Lower leg skin (tissue), 4 donors: ENCODE data around the gene ISM1. TPM values are rescaled to one million over a fixed set of nuclear protein-coding genes. Genes with fewer than 3 reads are reported as not detected.

Source experiments
- DNase-seq, 2 donors: peaks; one replicate each; pipeline ENCODE4 v3.0.0-alpha.2; 2019; ENCODE audit warnings: low spot score in 2 of 2
- H3K4me3 ChIP-seq: fragments of 200-600 bp; sonication (generic); 2 replicates; pipeline ENCODE4 v1.5.1; 2017; ENCODE audit warnings: mild to moderate bottlenecking, low read depth; ENCODE audit not compliant: poor library complexity, severe bottlenecking
- POLR2A ChIP-seq, 2 donors: fragments of 450-650 bp; IDR thresholded peaks; one replicate each; pipeline ENCODE4 v1.6.1; 2016 to 2017; ENCODE audit warnings: antibody characterized with exemption in 2 of 2, mild to moderate bottlenecking in 1 of 2, moderate library complexity in 1 of 2
- WGBS, 2 donors: methylation state at CpG; one replicate each; pipeline ENCODE4 v1.1.5; 2018; 5-methylcytosine and 5-hydroxymethylcytosine counted together
- intact Hi-C: fragments of 100-400 bp; cut with DNase I; formaldehyde crosslinking; loops from one replicate; pipeline ENCODE4 v1.15.0; 2023; ENCODE audit warnings: low total_unique reads
- total RNA-seq, 4 donors: library from RNA; depleted of rRNA; stranded (reverse); fragments of >200 nt; gene quantifications; one replicate each; pipeline ENCODE4 v1.1.0, GENCODE V29; 2016
- TF ChIP-seq, protein P1 (sequence below), 3 donors: fragments of 450-650 bp; IDR thresholded peaks; one replicate each; pipeline ENCODE4 v1.5.1; 2016; ENCODE audit warnings: antibody characterized with exemption in 3 of 3, mild to moderate bottlenecking in 3 of 3, moderate library complexity in 2 of 3

The ISM1 gene
- total RNA-seq, 4 donors from 2014 or later: 12.4 to 27.6 (median 24.1) TPM

DNA sequence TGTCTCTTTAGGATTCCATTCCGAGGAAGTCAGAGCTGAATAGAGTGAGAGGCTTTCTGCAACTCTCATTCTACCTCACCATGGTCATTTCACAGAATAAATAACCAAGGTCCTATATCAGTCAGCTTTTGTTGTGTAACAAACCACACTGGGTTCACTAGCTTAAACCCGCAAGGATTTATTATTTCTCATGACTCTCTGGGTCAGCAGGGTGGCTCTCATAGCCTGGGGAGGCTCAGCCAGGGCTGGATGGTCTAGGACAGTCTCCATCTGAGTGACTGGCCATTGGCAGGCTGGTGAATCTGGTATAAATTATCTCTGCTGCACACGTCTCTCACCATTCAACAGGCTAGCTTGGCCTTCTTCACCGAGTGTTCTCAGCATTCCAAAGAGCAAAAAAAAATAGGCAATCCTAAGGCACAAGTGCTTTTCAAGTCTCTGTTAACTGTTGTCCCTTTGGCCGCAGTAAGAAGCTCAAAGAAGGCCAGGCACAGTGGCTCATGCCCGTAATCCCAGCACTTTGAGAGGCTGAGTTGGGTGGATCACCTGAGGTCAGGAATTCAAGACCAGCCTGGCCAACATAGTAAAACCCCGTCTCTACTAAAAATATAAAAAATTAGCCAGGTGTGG lies 39.7 kb downstream of the ISM1 start:
- no peak overlapping the region for H3K4me3 ChIP-seq
- intact Hi-C loops: no loop called here
- TF ChIP-seq, protein P1, sequence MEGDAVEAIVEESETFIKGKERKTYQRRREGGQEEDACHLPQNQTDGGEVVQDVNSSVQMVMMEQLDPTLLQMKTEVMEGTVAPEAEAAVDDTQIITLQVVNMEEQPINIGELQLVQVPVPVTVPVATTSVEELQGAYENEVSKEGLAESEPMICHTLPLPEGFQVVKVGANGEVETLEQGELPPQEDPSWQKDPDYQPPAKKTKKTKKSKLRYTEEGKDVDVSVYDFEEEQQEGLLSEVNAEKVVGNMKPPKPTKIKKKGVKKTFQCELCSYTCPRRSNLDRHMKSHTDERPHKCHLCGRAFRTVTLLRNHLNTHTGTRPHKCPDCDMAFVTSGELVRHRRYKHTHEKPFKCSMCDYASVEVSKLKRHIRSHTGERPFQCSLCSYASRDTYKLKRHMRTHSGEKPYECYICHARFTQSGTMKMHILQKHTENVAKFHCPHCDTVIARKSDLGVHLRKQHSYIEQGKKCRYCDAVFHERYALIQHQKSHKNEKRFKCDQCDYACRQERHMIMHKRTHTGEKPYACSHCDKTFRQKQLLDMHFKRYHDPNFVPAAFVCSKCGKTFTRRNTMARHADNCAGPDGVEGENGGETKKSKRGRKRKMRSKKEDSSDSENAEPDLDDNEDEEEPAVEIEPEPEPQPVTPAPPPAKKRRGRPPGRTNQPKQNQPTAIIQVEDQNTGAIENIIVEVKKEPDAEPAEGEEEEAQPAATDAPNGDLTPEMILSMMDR (IDR thresholded peaks at IDR 0.05): no peak
- no peak for TF ChIP-seq POLR2A (IDR thresholded peaks at IDR 0.05)
- WGBS, 2 donors: 73 to 80% methylated on average over 7 of the region's 7 CpGs
- DNase-seq: peak in 1 of 2 donors; percentile 49

DNA sequence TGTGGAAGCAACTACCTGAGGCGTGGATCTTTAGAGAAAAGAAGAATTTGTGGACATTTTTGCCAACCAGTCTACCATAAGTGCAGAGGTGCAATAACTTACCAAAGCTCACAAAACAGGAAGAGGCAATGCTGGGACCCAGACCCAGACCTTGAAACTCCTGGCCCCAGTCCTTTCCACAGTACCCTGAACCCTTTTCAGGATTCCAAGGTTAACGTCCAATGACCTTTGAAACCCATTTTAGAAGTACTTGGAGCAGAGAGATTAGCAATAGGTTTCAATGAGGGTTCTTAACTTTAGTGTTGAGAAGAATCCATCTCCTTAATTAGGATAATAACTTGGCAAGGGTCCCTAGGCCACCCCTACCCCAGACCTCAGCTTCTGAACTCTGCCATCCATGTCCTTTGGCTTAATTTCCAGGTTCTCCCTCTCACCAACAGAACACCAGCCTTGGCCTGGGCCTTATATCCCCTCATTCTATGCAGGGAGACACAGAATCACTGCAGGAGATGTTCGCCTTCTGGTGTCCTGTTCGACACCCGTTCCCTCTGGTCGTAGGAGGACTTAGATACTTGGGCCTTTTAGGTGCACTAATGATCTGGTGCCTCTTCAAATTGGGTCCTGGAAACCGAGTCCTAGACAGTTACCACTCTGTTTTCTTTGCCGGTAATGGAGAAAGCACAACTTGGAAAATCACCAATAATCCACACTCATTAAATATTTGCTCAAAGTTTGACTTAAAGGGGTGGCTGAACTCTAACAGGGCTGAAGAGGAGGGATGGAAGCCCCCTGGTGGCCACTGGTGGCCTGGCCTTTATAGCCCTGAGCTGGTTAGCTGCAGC lies 40.6 kb downstream of the ISM1 start:
- 84 to 92% methylated on average over 8 of the region's 8 CpGs for WGBS, 2 donors
- DNase-seq: peak in 1 of 2 donors; percentile 83
- no peak overlapping the region for H3K4me3 ChIP-seq
- intact Hi-C loops: no loop called here
- TF ChIP-seq POLR2A (IDR thresholded peaks at IDR 0.05): no peak
- TF ChIP-seq, protein P1 (IDR thresholded peaks at IDR 0.05): no peak

DNA sequence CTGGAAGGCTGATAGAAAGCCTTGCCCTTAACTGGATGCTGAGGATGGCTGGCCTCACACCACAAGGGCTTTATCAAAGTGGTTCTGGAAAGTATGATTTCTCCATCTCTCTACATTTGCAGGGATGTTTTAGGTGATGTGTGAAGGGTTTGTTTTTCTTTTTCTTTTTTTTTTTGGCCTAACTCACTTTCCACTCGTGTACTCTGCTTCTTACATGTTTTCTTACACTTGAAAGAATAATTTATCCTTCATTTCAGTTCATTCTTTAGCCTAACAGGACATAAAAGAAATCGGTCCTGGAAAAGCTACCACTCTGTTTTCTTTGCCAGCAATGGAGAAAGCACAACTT lies 41.2 kb downstream of the ISM1 start:
- no peak for DNase-seq
- WGBS, 2 donors: 66 to 72% methylated on average over 2 of the region's 2 CpGs
- H3K4me3 ChIP-seq: no peak overlapping the region
- intact Hi-C loops: no loop called here
- TF ChIP-seq POLR2A (IDR thresholded peaks at IDR 0.05): no peak
- TF ChIP-seq, protein P1 (IDR thresholded peaks at IDR 0.05): no peak

DNA sequence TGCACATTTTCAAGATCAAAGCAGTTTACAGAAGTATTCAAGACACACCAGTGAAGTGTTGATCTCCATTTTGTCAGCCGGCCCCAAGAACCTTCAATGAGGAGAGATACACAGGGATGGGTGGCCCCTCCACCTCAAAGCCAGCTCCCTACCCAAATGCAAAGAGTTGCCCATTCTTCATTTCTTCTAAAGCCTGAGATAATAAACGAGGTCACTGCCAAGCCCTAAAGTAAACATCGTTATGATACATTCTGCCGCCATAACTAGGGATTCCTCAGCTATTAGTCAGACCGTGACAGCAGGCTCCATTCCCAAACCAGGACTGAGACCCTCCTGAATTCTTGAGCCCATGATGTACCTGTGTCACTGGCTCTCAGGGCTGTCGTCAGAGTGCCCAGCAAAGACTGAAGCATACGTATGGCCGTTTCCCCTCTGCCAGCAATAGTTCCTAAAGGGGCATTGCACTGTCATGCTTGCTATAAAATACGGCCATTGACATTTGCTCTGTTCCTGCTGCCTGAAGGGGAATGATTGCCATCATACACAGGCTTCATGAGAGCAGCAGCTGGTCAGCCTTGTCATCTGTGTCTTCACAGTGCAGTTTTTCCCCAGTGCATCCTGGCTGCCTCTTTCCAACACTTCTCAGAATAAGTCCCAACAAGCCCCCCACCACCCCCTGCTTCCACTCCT lies 41.7 kb downstream of the ISM1 start:
- DNase-seq: peak in 1 of 2 donors; percentile 63
- TF ChIP-seq, protein P1 (IDR thresholded peaks at IDR 0.05): no peak
- intact Hi-C loops: no loop called here
- no peak overlapping the region for H3K4me3 ChIP-seq
- WGBS, 2 donors: 77 to 83% methylated on average over 9 of the region's 9 CpGs

DNA sequence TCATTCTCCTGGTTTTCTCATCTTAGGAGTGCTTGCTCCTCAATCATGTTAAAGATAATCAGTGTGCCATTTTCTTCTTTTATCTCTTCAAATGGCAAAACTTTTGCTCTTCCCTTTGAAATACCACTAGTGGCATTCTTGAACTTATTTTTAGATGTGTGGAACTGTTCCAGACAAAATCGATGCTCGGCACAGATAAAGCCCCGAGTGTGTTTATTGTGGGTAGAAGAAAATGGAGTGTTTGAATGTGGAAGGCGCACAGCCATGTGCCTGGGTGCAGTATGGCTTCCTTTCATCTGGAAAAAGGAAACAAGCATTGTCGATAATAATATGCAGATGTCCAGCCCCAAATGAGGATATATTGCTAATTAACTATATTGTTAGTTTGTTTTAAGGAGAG lies 42.4 kb downstream of the ISM1 start:
- 47 to 65% methylated on average over 5 of the region's 5 CpGs for WGBS, 2 donors
- intact Hi-C loops: no loop called here
- TF ChIP-seq, protein P1 (IDR thresholded peaks at IDR 0.05): no peak
- TF ChIP-seq POLR2A (IDR thresholded peaks at IDR 0.05): no peak

More for the DNA sequence above, 42.4 kb downstream of the ISM1 start:
- DNase-seq: peak in 1 of 2 donors; percentile 28
- no peak overlapping the region for H3K4me3 ChIP-seq
